HepG2 (cell line): ENCODE results near the gene CLDN15. TPM values are rescaled to one million over a fixed set of nuclear protein-coding genes. Genes with fewer than 3 reads are reported as not detected.

ENCODE experiments used
- EED ChIP-seq: sonication (generic); formaldehyde crosslinking; IDR thresholded peaks from 2 replicates; pipeline ENCODE4 v1.5.0; 2020; ENCODE audit warnings: mild to moderate bottlenecking, missing genetic modification reagents
- GABPB1 ChIP-seq: IDR thresholded peaks from 2 replicates; pipeline ENCODE4 v1.6.1; 2016; ENCODE audit warnings: mild to moderate bottlenecking, missing genetic modification reagents, moderate library complexity, missing compliant biosample characterization
- JUN ChIP-seq: sonication (generic); formaldehyde crosslinking; IDR thresholded peaks from 2 replicates; pipeline ENCODE4 v1.4.0; 2020; ENCODE audit warnings: mild to moderate bottlenecking, missing genetic modification reagents
- KDM6A ChIP-seq: IDR thresholded peaks from 2 replicates; pipeline ENCODE4 v1.6.1; 2016; ENCODE audit warnings: low read depth
- MAFF ChIP-seq: IDR thresholded peaks from 2 replicates; pipeline ENCODE4 v1.6.1; 2011; ENCODE audit warnings: low read depth, low read length, improper control_type of control experiment
- PAXIP1 ChIP-seq: sonication (generic); formaldehyde crosslinking; conservative IDR thresholded peaks from 2 replicates; pipeline ENCODE4 v1.4.0; 2020; ENCODE audit warnings: mild to moderate bottlenecking, missing genetic modification reagents, moderate library complexity
- POLR2A ChIP-seq, 2 experiments: IDR thresholded peaks; 2 replicates each; pipeline ENCODE4 v1.6.1; 2011; ENCODE audit warnings: low read depth in 2 of 2, low read length in 2 of 2, mild to moderate bottlenecking in 1 of 2, moderate library complexity in 1 of 2; ENCODE audit not compliant: insufficient read depth in 1 of 2
- PRDM10 ChIP-seq: sonication (generic); formaldehyde crosslinking; IDR thresholded peaks from 2 replicates; pipeline ENCODE4 v1.4.0; 2020; ENCODE audit warnings: low read depth, missing genetic modification reagents
- RXRA ChIP-seq: sonication (generic); formaldehyde crosslinking; IDR thresholded peaks from 2 replicates; pipeline ENCODE4 v1.5.1; 2020; ENCODE audit warnings: missing genetic modification reagents
- SOX5 ChIP-seq: IDR thresholded peaks from 2 replicates; pipeline ENCODE4 v1.6.1; 2016; ENCODE audit warnings: borderline replicate concordance
- ZFP91 ChIP-seq: sonication (generic); formaldehyde crosslinking; IDR thresholded peaks from 2 replicates; pipeline ENCODE4 v1.9.0; 2022; ENCODE audit warnings: missing genetic modification reagents, mild to moderate bottlenecking, borderline replicate concordance
- ZNF354B ChIP-seq: sonication (generic); formaldehyde crosslinking; IDR thresholded peaks from 2 replicates; pipeline ENCODE4 v1.8.0; 2022; ENCODE audit warnings: mild to moderate bottlenecking, missing genetic modification reagents
- polyA plus RNA-seq, 8 experiments: library from polyadenylated mRNA; depleted of rRNA in 3 of 8; stranded (reverse) in 7 of 8; unstranded in 1 of 8; fragments of >200 nt; fragmentation: Illumina TruSeq in 4 of 8; extraction: Trizol in 4 of 8; gene quantifications; 2 replicates each; pipeline versions ENCODE4 v1.2.1 to v1.2.3, GENCODE V29; 2011 to 2016; ENCODE audit warnings: low read depth in 4 of 8, missing spikeins in 1 of 8, mixed read lengths in 1 of 8; ENCODE audit not compliant: insufficient read depth in 1 of 8
- total RNA-seq, 5 experiments: library from RNA; depleted of rRNA; stranded (reverse); fragments of >200 nt; fragmentation: Illumina TruSeq; extraction: Trizol; gene quantifications; 2 replicates each; pipeline ENCODE4 v1.2.3, GENCODE V29; 2016; ENCODE audit warnings: low read depth in 1 of 5
- TF ChIP-seq, protein P1 (sequence below): sonication (generic); formaldehyde crosslinking; IDR thresholded peaks from 2 replicates; pipeline ENCODE4 v1.4.0; 2020; ENCODE audit warnings: mild to moderate bottlenecking, missing genetic modification reagents

The CLDN15 gene
- total and polyA plus RNA-seq, 2 of the 13 experiments (the other 11 are each of a cell fraction or from before 2014, with no cell fraction given): 7.1 to 17.8 TPM

DNA sequence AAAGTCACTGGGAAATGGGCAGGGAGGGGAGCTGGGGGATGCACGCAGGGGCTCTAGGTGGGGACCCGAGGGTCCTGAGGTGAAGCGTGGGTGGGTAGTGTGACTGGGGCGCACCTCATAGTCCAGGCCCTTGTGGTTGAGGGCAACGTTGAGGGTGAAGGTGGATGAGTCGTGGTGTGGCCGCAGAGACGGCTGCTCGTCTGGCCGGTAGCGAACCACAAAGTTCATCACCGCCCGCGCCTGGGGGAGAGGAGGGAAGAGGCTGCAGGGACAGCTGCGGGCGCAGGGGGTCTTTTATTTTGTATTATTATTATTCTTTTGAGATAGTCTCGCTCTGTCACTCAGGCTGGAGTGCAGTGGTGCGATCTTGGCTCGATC, 30.9 kb downstream of the CLDN15 start (continued):
- no peak for TF ChIP-seq PRDM10 (CRISPR knock-in tag)
- no peak for TF ChIP-seq ZNF354B (CRISPR knock-in tag)
- TF ChIP-seq GABPB1 (CRISPR knock-in tag): no peak
- no peak for TF ChIP-seq EED
- no peak for TF ChIP-seq JUN (CRISPR knock-in tag)
- TF ChIP-seq RXRA (CRISPR knock-in tag): no peak
- peak in 1 of 2 experiments; percentile 43; a peak in 1 of 4 replicates for TF ChIP-seq POLR2A (IDR thresholded peaks at IDR 0.05; ENCODE audit: insufficient read depth in 1 of 2, low read depth in 2 of 2, low read length in 2 of 2)
- TF ChIP-seq ZFP91 (CRISPR knock-in tag): no peak
- TF ChIP-seq MAFF: no peak
- TF ChIP-seq SOX5 (CRISPR knock-in tag): no peak
- TF ChIP-seq PAXIP1: no peak
- TF ChIP-seq, protein P1, sequence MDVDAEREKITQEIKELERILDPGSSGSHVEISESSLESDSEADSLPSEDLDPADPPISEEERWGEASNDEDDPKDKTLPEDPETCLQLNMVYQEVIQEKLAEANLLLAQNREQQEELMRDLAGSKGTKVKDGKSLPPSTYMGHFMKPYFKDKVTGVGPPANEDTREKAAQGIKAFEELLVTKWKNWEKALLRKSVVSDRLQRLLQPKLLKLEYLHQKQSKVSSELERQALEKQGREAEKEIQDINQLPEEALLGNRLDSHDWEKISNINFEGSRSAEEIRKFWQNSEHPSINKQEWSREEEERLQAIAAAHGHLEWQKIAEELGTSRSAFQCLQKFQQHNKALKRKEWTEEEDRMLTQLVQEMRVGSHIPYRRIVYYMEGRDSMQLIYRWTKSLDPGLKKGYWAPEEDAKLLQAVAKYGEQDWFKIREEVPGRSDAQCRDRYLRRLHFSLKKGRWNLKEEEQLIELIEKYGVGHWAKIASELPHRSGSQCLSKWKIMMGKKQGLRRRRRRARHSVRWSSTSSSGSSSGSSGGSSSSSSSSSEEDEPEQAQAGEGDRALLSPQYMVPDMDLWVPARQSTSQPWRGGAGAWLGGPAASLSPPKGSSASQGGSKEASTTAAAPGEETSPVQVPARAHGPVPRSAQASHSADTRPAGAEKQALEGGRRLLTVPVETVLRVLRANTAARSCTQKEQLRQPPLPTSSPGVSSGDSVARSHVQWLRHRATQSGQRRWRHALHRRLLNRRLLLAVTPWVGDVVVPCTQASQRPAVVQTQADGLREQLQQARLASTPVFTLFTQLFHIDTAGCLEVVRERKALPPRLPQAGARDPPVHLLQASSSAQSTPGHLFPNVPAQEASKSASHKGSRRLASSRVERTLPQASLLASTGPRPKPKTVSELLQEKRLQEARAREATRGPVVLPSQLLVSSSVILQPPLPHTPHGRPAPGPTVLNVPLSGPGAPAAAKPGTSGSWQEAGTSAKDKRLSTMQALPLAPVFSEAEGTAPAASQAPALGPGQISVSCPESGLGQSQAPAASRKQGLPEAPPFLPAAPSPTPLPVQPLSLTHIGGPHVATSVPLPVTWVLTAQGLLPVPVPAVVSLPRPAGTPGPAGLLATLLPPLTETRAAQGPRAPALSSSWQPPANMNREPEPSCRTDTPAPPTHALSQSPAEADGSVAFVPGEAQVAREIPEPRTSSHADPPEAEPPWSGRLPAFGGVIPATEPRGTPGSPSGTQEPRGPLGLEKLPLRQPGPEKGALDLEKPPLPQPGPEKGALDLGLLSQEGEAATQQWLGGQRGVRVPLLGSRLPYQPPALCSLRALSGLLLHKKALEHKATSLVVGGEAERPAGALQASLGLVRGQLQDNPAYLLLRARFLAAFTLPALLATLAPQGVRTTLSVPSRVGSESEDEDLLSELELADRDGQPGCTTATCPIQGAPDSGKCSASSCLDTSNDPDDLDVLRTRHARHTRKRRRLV (CRISPR knock-in tag): no peak
- no peak for TF ChIP-seq KDM6A (CRISPR knock-in tag)
